ENCODE measurements around the gene SSX2IP. TPM values are rescaled to one million over a fixed set of nuclear protein-coding genes. Genes with fewer than 3 reads are reported as not detected.

Gene SSX2IP
- total and polyA plus RNA-seq, 2 experiments from 2014 or later = 23.2 to 28.4 TPM

DNA sequence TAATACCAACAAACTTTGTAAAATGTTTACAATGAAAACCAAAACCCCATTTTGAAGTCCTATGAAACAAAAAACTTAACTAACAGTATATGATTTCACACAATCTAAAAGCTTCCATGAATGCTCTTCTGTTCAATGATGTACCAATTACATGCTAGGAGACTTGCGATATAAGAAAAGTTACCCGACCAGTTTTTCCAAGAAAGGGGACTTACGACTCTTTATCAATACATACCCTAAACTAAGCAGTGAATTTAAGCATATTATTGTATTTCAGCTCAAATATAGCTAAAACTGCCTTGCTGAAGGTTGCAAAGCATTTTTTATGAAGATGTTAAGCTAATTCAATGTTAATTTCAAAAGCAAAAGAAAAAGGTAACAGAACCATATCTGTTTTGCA lies 15.6 kb downstream of the SSX2IP start:
- peak overlapping the region; percentile 45 for H3K4me2 ChIP-seq
- H3K27ac ChIP-seq (ENCODE audit: low read depth) = peak overlapping the region; percentile 89
- no peaks in the 10 kb centered on the region for H3F3A ChIP-seq (replicated peaks; ENCODE audit: low read depth)
- Mint-ChIP-seq H3K27me3 (ENCODE audit: insufficient read depth, low read depth, poor library complexity) (no peaks in the 10 kb centered on the region), H3K4me1 (peaks cover 64% of the 10 kb centered on the region), H3K27ac (peak overlapping the region; percentile 88), H3K9me3 (no peaks in the 10 kb centered on the region), H3K36me3 (ENCODE audit: low read depth) (peaks cover 15% of the 10 kb centered on the region), H3K4me3 (peak overlapping the region; percentile 53)
- peaks cover 60% of the 10 kb centered on the region for H3K4me1 ChIP-seq (ENCODE audit: insufficient read depth)
- H3K27me3 ChIP-seq (ENCODE audit: insufficient read depth) = no peaks in the 10 kb centered on the region
- ATAC-seq (no peak), DNase-seq (ENCODE audit: low spot score) (no peak)
- no peaks in the 10 kb centered on the region for H3K9me2 ChIP-seq (ENCODE audit: insufficient read depth)
- H3K79me2 ChIP-seq (replicated peaks; ENCODE audit: insufficient read depth) = peaks cover 87% of the 10 kb centered on the region
- H3K4me3 ChIP-seq = peak overlapping the region; percentile 24
- TF ChIP-seq, protein P1, sequence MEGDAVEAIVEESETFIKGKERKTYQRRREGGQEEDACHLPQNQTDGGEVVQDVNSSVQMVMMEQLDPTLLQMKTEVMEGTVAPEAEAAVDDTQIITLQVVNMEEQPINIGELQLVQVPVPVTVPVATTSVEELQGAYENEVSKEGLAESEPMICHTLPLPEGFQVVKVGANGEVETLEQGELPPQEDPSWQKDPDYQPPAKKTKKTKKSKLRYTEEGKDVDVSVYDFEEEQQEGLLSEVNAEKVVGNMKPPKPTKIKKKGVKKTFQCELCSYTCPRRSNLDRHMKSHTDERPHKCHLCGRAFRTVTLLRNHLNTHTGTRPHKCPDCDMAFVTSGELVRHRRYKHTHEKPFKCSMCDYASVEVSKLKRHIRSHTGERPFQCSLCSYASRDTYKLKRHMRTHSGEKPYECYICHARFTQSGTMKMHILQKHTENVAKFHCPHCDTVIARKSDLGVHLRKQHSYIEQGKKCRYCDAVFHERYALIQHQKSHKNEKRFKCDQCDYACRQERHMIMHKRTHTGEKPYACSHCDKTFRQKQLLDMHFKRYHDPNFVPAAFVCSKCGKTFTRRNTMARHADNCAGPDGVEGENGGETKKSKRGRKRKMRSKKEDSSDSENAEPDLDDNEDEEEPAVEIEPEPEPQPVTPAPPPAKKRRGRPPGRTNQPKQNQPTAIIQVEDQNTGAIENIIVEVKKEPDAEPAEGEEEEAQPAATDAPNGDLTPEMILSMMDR (conservative IDR thresholded peaks at IDR 0.05; ENCODE audit: low read depth in 2 of 2) = no peak
- TF ChIP-seq CREB1 (CRISPR knock-in tag; IDR thresholded peaks at IDR 0.05; ENCODE audit: low read depth) = no peak
- TF ChIP-seq ZNF331 (CRISPR knock-in tag; IDR thresholded peaks at IDR 0.05; ENCODE audit: low read depth) = no peak
- no peak for TF ChIP-seq NANOG (IDR thresholded peaks at IDR 0.05; ENCODE audit: borderline replicate concordance)
- no peak for TF ChIP-seq ZNF114 (CRISPR knock-in tag; IDR thresholded peaks at IDR 0.05)
- no peak for TF ChIP-seq EZH2 (IDR thresholded peaks at IDR 0.05; ENCODE audit: low read depth, unreplicated experiment)
- no peak for TF ChIP-seq EZH2phosphoT487 (IDR thresholded peaks at IDR 0.05; ENCODE audit: unreplicated experiment)
- no peak for TF ChIP-seq STAT1 (IDR thresholded peaks at IDR 0.05; ENCODE audit: unreplicated experiment)
- TF ChIP-seq JUNB (IDR thresholded peaks at IDR 0.05; ENCODE audit: unreplicated experiment) = no peak
- TF ChIP-seq, protein P2, sequence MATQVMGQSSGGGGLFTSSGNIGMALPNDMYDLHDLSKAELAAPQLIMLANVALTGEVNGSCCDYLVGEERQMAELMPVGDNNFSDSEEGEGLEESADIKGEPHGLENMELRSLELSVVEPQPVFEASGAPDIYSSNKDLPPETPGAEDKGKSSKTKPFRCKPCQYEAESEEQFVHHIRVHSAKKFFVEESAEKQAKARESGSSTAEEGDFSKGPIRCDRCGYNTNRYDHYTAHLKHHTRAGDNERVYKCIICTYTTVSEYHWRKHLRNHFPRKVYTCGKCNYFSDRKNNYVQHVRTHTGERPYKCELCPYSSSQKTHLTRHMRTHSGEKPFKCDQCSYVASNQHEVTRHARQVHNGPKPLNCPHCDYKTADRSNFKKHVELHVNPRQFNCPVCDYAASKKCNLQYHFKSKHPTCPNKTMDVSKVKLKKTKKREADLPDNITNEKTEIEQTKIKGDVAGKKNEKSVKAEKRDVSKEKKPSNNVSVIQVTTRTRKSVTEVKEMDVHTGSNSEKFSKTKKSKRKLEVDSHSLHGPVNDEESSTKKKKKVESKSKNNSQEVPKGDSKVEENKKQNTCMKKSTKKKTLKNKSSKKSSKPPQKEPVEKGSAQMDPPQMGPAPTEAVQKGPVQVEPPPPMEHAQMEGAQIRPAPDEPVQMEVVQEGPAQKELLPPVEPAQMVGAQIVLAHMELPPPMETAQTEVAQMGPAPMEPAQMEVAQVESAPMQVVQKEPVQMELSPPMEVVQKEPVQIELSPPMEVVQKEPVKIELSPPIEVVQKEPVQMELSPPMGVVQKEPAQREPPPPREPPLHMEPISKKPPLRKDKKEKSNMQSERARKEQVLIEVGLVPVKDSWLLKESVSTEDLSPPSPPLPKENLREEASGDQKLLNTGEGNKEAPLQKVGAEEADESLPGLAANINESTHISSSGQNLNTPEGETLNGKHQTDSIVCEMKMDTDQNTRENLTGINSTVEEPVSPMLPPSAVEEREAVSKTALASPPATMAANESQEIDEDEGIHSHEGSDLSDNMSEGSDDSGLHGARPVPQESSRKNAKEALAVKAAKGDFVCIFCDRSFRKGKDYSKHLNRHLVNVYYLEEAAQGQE (IDR thresholded peaks at IDR 0.05; ENCODE audit: unreplicated experiment) = no peak
- no peak for TF ChIP-seq POLR2AphosphoS5 (IDR thresholded peaks at IDR 0.05; ENCODE audit: low read depth)
- H3K36me3 ChIP-seq (ENCODE audit: insufficient read depth) = no peaks in the 10 kb centered on the region
- no peaks in the 10 kb centered on the region for H4K20me1 ChIP-seq (replicated peaks; ENCODE audit: insufficient read depth)
- no peak overlapping the region for H2AFZ ChIP-seq

DNA sequence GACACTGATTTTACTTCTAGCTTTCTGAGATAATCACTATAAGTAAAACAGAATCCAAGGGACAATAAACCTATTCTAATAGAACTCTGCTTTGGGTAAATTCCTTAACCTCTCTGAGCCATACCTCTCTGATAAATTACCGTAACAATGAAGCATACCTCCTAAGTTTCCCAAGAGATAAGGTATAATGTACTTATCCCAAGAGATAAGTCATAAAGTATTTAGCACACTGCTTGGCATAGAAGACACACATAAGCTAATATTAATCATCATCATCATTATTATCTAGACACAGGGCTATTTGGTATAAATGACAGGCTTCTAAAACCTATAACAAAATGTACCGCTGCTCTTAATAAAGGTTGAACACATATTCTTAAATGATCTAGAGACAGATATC lies 16.2 kb downstream of the SSX2IP start:
- peaks cover 17% of the 10 kb centered on the region for H3K36me3 Mint-ChIP-seq (ENCODE audit: low read depth)
- TF ChIP-seq JUNB (IDR thresholded peaks at IDR 0.05; ENCODE audit: unreplicated experiment) (no peak), POLR2AphosphoS5 (IDR thresholded peaks at IDR 0.05; ENCODE audit: low read depth) (no peak), EZH2 (IDR thresholded peaks at IDR 0.05; ENCODE audit: low read depth, unreplicated experiment) (no peak), NANOG (IDR thresholded peaks at IDR 0.05; ENCODE audit: borderline replicate concordance) (no peak)

More for the DNA sequence above, 16.2 kb downstream of the SSX2IP start:
- H3K27ac ChIP-seq (ENCODE audit: low read depth) = peak overlapping the region; percentile 89; the same call in 1 of the 2 replicates
- H4K20me1 ChIP-seq (replicated peaks; ENCODE audit: insufficient read depth) = no peaks in the 10 kb centered on the region
- peak; percentile 21 for ATAC-seq
- Mint-ChIP-seq H3K4me3 (0 out of 3 replicates have a peak overlapping the region, but pooled peaks have one; percentile 17), H3K27me3 (ENCODE audit: insufficient read depth, low read depth, poor library complexity) (no peaks in the 10 kb centered on the region), H3K9me3 (no peaks in the 10 kb centered on the region), H3K27ac (peak overlapping the region; percentile 66), H3K4me1 (peaks cover 59% of the 10 kb centered on the region)
- H3K4me1 ChIP-seq (ENCODE audit: insufficient read depth) = peaks cover 56% of the 10 kb centered on the region
- H3K27me3 ChIP-seq (ENCODE audit: insufficient read depth) = no peaks in the 10 kb centered on the region
- peaks cover 84% of the 10 kb centered on the region for H3K79me2 ChIP-seq (replicated peaks; ENCODE audit: insufficient read depth)
- peak; percentile 47 for DNase-seq (ENCODE audit: low spot score)
- H3F3A ChIP-seq (replicated peaks; ENCODE audit: low read depth) = no peaks in the 10 kb centered on the region
- no peak overlapping the region for H3K4me3 ChIP-seq
- H3K4me2 ChIP-seq = peak overlapping the region; percentile 45
- no peaks in the 10 kb centered on the region for H3K9me2 ChIP-seq (ENCODE audit: insufficient read depth)
- H2AFZ ChIP-seq = no peak overlapping the region
- H3K36me3 ChIP-seq (ENCODE audit: insufficient read depth) = no peaks in the 10 kb centered on the region
